Vagina (tissue), 2 donors: Measurements from ENCODE around the gene NEDD4L.

ENCODE experiments used
- POLR2AphosphoS5 ChIP-seq, 2 donors: sonication (generic); formaldehyde crosslinking; IDR thresholded peaks; one replicate each; pipeline ENCODE4 v1.9.0; 2017; ENCODE audit warnings: antibody characterized with exemption in 2 of 2, mild to moderate bottlenecking in 2 of 2, low read depth in 1 of 2; ENCODE audit not compliant: insufficient read depth in 1 of 2
- TF ChIP-seq, protein P1 (sequence below), 3 experiments: fragments of 450-650 bp in 2 of 3; fragments of 200-600 bp in 1 of 3; sonication (generic) in 1 of 3; IDR thresholded peaks; one replicate each; pipeline ENCODE4 v1.5.1; 2017 to 2019; ENCODE audit warnings: antibody characterized with exemption in 3 of 3, mild to moderate bottlenecking in 2 of 3, moderate library complexity in 2 of 3

DNA sequence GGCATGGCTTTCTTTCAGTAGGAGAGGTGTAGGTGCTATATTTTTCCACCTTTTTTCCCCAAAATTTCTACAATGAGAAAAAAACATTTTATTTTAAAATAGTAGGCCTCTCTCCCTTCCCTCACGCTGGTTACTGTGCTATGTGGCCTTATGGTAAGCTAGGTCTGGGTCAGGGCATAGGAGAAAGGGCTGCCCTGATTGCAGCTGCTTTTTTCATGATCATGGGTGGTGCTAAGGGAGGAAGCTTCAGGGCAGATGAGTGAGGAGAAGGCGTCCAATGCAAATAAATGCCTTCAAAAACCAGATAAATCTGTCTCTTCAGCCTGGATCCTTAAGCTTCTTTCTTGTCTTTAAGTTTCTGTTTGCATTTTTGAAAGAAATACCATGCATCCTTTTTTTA lies 338.4 kb downstream of the NEDD4L start:
- TF ChIP-seq POLR2AphosphoS5 (IDR thresholded peaks at IDR 0.05; ENCODE audit: insufficient read depth in 1 of 2, low read depth in 1 of 2) = no peak
- TF ChIP-seq, protein P1, sequence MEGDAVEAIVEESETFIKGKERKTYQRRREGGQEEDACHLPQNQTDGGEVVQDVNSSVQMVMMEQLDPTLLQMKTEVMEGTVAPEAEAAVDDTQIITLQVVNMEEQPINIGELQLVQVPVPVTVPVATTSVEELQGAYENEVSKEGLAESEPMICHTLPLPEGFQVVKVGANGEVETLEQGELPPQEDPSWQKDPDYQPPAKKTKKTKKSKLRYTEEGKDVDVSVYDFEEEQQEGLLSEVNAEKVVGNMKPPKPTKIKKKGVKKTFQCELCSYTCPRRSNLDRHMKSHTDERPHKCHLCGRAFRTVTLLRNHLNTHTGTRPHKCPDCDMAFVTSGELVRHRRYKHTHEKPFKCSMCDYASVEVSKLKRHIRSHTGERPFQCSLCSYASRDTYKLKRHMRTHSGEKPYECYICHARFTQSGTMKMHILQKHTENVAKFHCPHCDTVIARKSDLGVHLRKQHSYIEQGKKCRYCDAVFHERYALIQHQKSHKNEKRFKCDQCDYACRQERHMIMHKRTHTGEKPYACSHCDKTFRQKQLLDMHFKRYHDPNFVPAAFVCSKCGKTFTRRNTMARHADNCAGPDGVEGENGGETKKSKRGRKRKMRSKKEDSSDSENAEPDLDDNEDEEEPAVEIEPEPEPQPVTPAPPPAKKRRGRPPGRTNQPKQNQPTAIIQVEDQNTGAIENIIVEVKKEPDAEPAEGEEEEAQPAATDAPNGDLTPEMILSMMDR (IDR thresholded peaks at IDR 0.05) = no peak
